ENCODE measurements around the gene NDUFS3. TPM values are rescaled to one million over a fixed set of nuclear protein-coding genes. Genes with fewer than 3 reads are reported as not detected.
"Not testable (repeated sequence)": the region's sequence is repeated elsewhere in the genome, so short reads cannot be mapped to it uniquely, and the experiment has no call there.

Gene NDUFS3
- total RNA-seq: 151 and 159 TPM in 2 replicates

GRCh38 chr11:47578524-47579494 lies at the start of gene NDUFS3, which contains the start of gene KBTBD4:
Gene NDUFS3, plus strand, starts transcription at chr11:47579074. Its CDS starts 18 bp downstream, at chr11:47579092.
Gene KBTBD4, minus strand, starts transcription at chr11:47578970. Its CDS starts 19 bp downstream, at chr11:47578951.
- peak within 1 kb of the TSS; percentile 96 for H3K27ac Mint-ChIP-seq
- H3K4me3 Mint-ChIP-seq: peak within 1 kb of the TSS; percentile 94
- peaks cover 60% of the 10 kb centered on the region for H3K36me3 Mint-ChIP-seq (ENCODE audit: low read depth)
- intact Hi-C loops (cut with micrococcal nuclease): loop anchor here (1.0 to 5.0 kb wide), 5 partner anchors 14 to 642 kb away; partner anchors contain the start of genes CELF1, CSTPP1, MTCH2 and PTPMT1
- no peaks in the 10 kb centered on the region for H3K9me3 Mint-ChIP-seq
- peaks cover 27% of the 10 kb centered on the region for H3K4me1 Mint-ChIP-seq
- peak; percentile 98 for DNase-seq
- no peaks in the 10 kb centered on the region for H3K27me3 Mint-ChIP-seq

DNA sequence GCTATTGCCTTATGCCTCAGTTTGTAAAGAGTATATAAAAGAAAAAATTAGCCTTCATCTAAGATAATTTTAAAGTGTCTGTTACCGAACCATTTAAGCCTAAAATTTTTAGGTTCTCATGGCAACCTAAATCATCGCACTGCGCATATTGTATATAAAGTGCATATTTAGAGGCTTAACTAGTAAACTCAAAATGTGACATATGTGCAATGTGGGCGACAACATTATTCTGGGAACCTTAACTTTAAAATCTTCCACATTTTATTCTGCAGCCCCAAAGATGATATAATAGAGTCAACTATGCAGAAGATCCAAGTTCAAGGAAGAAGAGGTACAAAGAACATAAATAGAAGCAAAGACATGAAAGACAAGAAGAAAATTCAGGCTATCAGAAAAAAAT lies 48.9 kb upstream of the NDUFS3 start:
- Mint-ChIP-seq H3K9me3 (no peaks in the 10 kb centered on the region), H3K27me3 (no peaks in the 10 kb centered on the region), H3K27ac (no peak overlapping the region), H3K4me3 (no peak overlapping the region), H3K4me1 (peaks cover 24% of the 10 kb centered on the region), H3K36me3 (ENCODE audit: low read depth) (peaks cover 5% of the 10 kb centered on the region)
- DNase-seq: no peak
- intact Hi-C loops (cut with micrococcal nuclease): no loop called here

- H3K36me3 Mint-ChIP-seq (ENCODE audit: low read depth); intact Hi-C loops (cut with micrococcal nuclease); H3K4me3 Mint-ChIP-seq; H3K27me3 Mint-ChIP-seq; DNase-seq; H3K27ac Mint-ChIP-seq; H3K9me3 Mint-ChIP-seq: not testable (repeated sequence)
- H3K4me1 Mint-ChIP-seq: peaks cover 21% of the 10 kb centered on the region
These were observed 48.2 kb upstream of the NDUFS3 start for GRCh38 chr11:47530721-47531120.

GRCh38 chr11:47531666-47532065 lies 47.2 kb upstream of the NDUFS3 start:
- DNase-seq: no peak
- H3K27ac Mint-ChIP-seq: no peak overlapping the region
- H3K4me3 Mint-ChIP-seq: no peak overlapping the region
- H3K4me1 Mint-ChIP-seq: peaks cover 15% of the 10 kb centered on the region
- no peaks in the 10 kb centered on the region for H3K9me3 Mint-ChIP-seq
- H3K27me3 Mint-ChIP-seq: no peaks in the 10 kb centered on the region
- peaks cover 9% of the 10 kb centered on the region for H3K36me3 Mint-ChIP-seq (ENCODE audit: low read depth)
- intact Hi-C loops (cut with micrococcal nuclease): no loop called here

- Mint-ChIP-seq H3K36me3 (ENCODE audit: low read depth) (peaks cover 9% of the 10 kb centered on the region), H3K27ac (no peak overlapping the region), H3K27me3 (no peaks in the 10 kb centered on the region), H3K4me3 (no peak overlapping the region), H3K9me3 (no peaks in the 10 kb centered on the region), H3K4me1 (peaks cover 15% of the 10 kb centered on the region)
- no peak for DNase-seq
- intact Hi-C loops (cut with micrococcal nuclease): no loop called here
These were observed 46.2 kb upstream of the NDUFS3 start for GRCh38 chr11:47532597-47533213.

- peaks cover 10% of the 10 kb centered on the region for H3K36me3 Mint-ChIP-seq (ENCODE audit: low read depth)
- DNase-seq: no peak
- intact Hi-C loops (cut with micrococcal nuclease): no loop called here
- no peak overlapping the region for H3K4me3 Mint-ChIP-seq
- no peaks in the 10 kb centered on the region for H3K27me3 Mint-ChIP-seq
- peaks cover 15% of the 10 kb centered on the region for H3K4me1 Mint-ChIP-seq
- H3K27ac Mint-ChIP-seq: no peak overlapping the region
- no peaks in the 10 kb centered on the region for H3K9me3 Mint-ChIP-seq
These were observed 45.2 kb upstream of the NDUFS3 start for GRCh38 chr11:47533690-47534151.

DNA sequence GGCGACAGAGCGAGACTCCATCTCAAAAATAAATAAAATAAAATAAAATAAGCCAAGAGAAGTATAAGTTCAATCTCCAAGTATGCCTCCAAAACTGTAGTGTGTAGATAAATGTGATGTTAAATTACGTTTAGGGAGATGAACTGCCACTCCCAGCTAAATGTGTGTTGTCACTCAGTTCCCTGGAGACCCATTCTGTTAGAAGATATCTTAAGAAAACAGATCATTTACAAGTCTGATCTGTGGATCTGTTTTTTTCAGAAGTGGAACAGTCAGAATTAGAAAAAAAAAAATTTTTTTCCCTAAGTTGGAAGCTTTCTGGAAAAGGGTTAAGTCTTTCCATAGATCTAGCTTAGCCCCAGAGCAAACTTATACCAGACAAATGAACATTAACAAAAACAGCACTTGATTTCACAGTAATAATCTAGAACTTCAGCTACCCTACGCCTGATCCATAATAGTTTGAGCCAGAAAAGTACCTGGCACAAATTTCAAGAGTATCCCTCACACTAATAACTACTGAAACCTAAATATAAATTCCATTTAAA lies 44.1 kb upstream of the NDUFS3 start:
- Mint-ChIP-seq H3K36me3 (ENCODE audit: low read depth) (peaks cover 13% of the 10 kb centered on the region), H3K27me3 (no peaks in the 10 kb centered on the region), H3K4me3 (no peak overlapping the region), H3K9me3 (no peaks in the 10 kb centered on the region), H3K4me1 (peaks cover 20% of the 10 kb centered on the region), H3K27ac (no peak overlapping the region)
- no peak for DNase-seq
- intact Hi-C loops (cut with micrococcal nuclease): no loop called here

DNA sequence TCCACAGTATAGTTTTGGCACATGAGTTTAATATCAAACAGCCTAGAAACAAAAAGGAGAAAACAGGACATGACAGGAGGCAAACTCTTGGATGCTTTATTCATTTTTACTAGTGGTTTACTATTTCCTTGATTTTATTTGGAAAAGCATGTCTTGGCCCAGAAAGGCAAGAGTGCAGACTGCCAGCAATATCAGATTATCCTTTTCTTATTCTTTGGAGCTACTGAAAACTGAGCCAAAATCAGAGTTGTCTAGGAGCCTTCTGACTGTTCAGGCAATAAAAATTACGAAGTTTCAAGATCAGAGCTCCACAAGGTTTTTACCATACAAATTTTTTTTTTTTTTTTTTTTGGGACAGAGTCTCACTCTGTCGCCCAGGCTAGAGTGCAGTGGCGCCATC lies 42.0 kb upstream of the NDUFS3 start:
- no peaks in the 10 kb centered on the region for H3K9me3 Mint-ChIP-seq
- peaks cover 32% of the 10 kb centered on the region for H3K4me1 Mint-ChIP-seq
- no peak overlapping the region for H3K27ac Mint-ChIP-seq
- no peaks in the 10 kb centered on the region for H3K27me3 Mint-ChIP-seq
- DNase-seq: no peak
- intact Hi-C loops (cut with micrococcal nuclease): no loop called here
- no peak overlapping the region for H3K4me3 Mint-ChIP-seq
- peaks cover 21% of the 10 kb centered on the region for H3K36me3 Mint-ChIP-seq (ENCODE audit: low read depth)

DNA sequence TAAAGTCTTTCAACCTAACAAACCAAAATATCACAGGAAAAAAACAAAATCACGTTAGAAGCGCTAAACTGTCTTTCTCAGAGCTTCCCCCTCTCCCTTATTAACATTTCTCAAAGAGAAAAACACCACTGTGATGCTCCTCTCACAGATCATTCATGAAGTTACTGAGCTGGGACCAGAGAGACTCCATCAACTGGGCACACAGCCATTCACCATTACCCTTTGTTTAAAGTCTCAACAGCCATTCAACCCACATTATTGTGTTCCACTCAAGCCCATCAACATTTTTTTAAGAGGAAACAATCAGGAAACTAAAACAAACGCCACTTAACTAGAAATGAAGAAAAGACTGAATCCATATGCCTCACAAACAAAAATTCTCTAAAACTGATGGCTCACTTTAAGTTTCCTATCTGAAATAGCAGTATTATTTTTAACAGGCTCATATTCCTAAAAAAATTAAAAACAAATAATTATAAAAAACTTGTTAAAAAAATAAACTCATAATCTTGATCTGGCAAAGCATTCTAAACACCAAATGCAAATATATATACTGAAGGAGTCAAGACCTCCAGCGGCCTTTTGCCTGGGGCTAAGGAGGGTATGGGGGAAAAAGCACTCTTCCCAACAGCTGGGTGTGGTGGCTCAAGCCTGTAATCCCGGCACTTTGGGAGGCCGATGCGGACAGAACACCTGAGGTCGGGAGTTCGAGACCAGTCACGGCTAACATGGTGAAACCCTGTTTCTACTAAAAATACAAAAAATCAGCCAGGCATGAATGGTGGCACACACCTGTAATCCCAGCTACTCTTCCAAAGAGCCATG lies 39.9 kb upstream of the NDUFS3 start:
- intact Hi-C loops (cut with micrococcal nuclease): no loop called here
- peaks cover 32% of the 10 kb centered on the region for H3K4me1 Mint-ChIP-seq
- no peak for DNase-seq
- H3K27me3 Mint-ChIP-seq: no peaks in the 10 kb centered on the region
- no peak overlapping the region for H3K4me3 Mint-ChIP-seq
- peak overlapping the region; percentile 81 for H3K27ac Mint-ChIP-seq
- peaks cover 21% of the 10 kb centered on the region for H3K36me3 Mint-ChIP-seq (ENCODE audit: low read depth)
- no peaks in the 10 kb centered on the region for H3K9me3 Mint-ChIP-seq

- intact Hi-C loops (cut with micrococcal nuclease): loop anchor here (1.0 to 2.0 kb wide), 2 partner anchors 16 to 25 kb away; no protein-coding TSS in a partner anchor
- Mint-ChIP-seq H3K9me3 (no peaks in the 10 kb centered on the region), H3K27ac (peak overlapping the region; percentile 81)
These were observed 39.2 kb upstream of the NDUFS3 start for GRCh38 chr11:47539681-47540039.

GRCh38 chr11:47541070-47541469 lies 37.8 kb upstream of the NDUFS3 start:
- no peak for DNase-seq
- Mint-ChIP-seq H3K27me3 (no peaks in the 10 kb centered on the region), H3K4me3 (peak overlapping the region; percentile 32), H3K4me1 (peaks cover 32% of the 10 kb centered on the region), H3K27ac (peak overlapping the region; percentile 81), H3K9me3 (no peaks in the 10 kb centered on the region), H3K36me3 (ENCODE audit: low read depth) (peaks cover 20% of the 10 kb centered on the region)
- intact Hi-C loops (cut with micrococcal nuclease): loop anchor here (2.0 kb wide), 1 partner anchor 26 kb away; no protein-coding TSS in a partner anchor

More at GRCh38 chr11:47539681-47540039, 39.2 kb upstream of the NDUFS3 start:
- H3K36me3 Mint-ChIP-seq (ENCODE audit: low read depth): peaks cover 23% of the 10 kb centered on the region
- peaks cover 36% of the 10 kb centered on the region for H3K4me1 Mint-ChIP-seq
- H3K27me3 Mint-ChIP-seq: no peaks in the 10 kb centered on the region
- no peak overlapping the region for H3K4me3 Mint-ChIP-seq
- no peak for DNase-seq

DNA sequence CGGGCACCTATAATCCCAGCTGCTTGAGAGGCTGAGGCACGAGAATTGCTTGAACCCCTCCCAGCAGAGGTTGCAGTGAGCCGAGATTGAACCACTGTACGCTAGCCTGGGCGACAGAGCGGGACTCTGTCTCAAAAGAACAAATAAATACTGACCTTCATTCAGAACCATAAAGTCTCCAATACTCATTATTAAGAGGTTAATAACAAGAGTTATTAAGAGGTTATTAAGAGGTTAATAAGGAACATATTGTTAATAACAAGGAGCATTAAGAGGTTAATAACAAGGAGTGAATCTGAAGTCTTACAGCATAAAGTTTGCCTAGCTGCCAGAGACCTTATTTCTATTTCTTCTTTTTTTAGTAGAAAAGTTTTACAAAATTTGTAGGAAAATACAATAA lies 33.6 kb upstream of the NDUFS3 start:
- no peak for DNase-seq
- Mint-ChIP-seq H3K27ac (no peak overlapping the region), H3K9me3 (no peaks in the 10 kb centered on the region), H3K4me3 (no peak overlapping the region), H3K36me3 (ENCODE audit: low read depth) (peaks cover 30% of the 10 kb centered on the region), H3K27me3 (no peaks in the 10 kb centered on the region), H3K4me1 (peaks cover 37% of the 10 kb centered on the region)
- intact Hi-C loops (cut with micrococcal nuclease): no loop called here

GRCh38 chr11:47546274-47546673 lies 32.6 kb upstream of the NDUFS3 start:
- H3K9me3 Mint-ChIP-seq; H3K27me3 Mint-ChIP-seq; intact Hi-C loops (cut with micrococcal nuclease); H3K27ac Mint-ChIP-seq; DNase-seq; H3K4me3 Mint-ChIP-seq: not testable (repeated sequence)
- peaks cover 35% of the 10 kb centered on the region for H3K4me1 Mint-ChIP-seq
- H3K36me3 Mint-ChIP-seq (ENCODE audit: low read depth): peaks cover 28% of the 10 kb centered on the region

Data from activated CD4-positive, alpha-beta T cell treated with anti-CD3 and anti-CD28 coated beads, Interleukin-2, amount 10 ng/mL, durations not matched to agents 24 days and 14 days (primary cell).